HEK293T (cell line): ENCODE measurements around the gene SMCR8.

Source experiments
- CTCF ChIA-PET: fragments of 350-600 bp; formaldehyde crosslinking; extraction: SDS; loops from one replicate; lab custom pipeline; 2021; ENCODE audit warnings: antibody characterized with exemption, inconsistent platforms; lab: Yijun Ruan, JAX
- POLR2A ChIA-PET: fragments of 350-600 bp; formaldehyde crosslinking; extraction: SDS; loops from one replicate; lab custom pipeline; 2020; ENCODE audit warnings: antibody characterized with exemption, inconsistent platforms; lab: Yijun Ruan, JAX
- DNase-seq: peaks from one replicate; pipeline ENCODE4 v3.0.0; 2012; ENCODE audit warnings: mixed read lengths; ENCODE audit errors: extremely low spot score
- ARNT ChIP-seq: fragments of 450-650 bp; IDR thresholded peaks from 2 replicates; pipeline ENCODE4 v1.6.1; 2017; ENCODE audit warnings: mild to moderate bottlenecking
- BHLHE40 ChIP-seq: fragments of 450-650 bp; IDR thresholded peaks from 2 replicates; pipeline ENCODE4 v1.6.1; 2016; ENCODE audit warnings: mild to moderate bottlenecking, moderate library complexity, borderline replicate concordance
- CTBP1 ChIP-seq: fragments of 450-650 bp; IDR thresholded peaks from 2 replicates; pipeline ENCODE4 v1.6.1; 2016; ENCODE audit warnings: borderline replicate concordance
- ELF4 ChIP-seq: fragments of 450-650 bp; IDR thresholded peaks from 2 replicates; pipeline ENCODE4 v1.6.1; 2017; ENCODE audit warnings: antibody characterized with exemption
- FOXA1 ChIP-seq: fragments of 450-650 bp; IDR thresholded peaks from 2 replicates; pipeline ENCODE4 v1.6.1; 2016; ENCODE audit warnings: mild to moderate bottlenecking
- FOXK2 ChIP-seq: fragments of 450-650 bp; IDR thresholded peaks from 2 replicates; pipeline ENCODE4 v1.6.1; 2016; ENCODE audit warnings: mild to moderate bottlenecking
- FOXM1 ChIP-seq: fragments of 450-650 bp; IDR thresholded peaks from 2 replicates; pipeline ENCODE4 v1.6.1; 2017; ENCODE audit warnings: mild to moderate bottlenecking, borderline replicate concordance
- HDGF ChIP-seq: fragments of 450-650 bp; IDR thresholded peaks from 2 replicates; pipeline ENCODE4 v1.6.1; 2017; ENCODE audit warnings: antibody characterized with exemption, borderline replicate concordance
- L3MBTL2 ChIP-seq: fragments of 450-650 bp; conservative IDR thresholded peaks from 2 replicates; pipeline ENCODE4 v1.6.1; 2016; ENCODE audit warnings: mild to moderate bottlenecking
- LEF1 ChIP-seq: fragments of 450-650 bp; IDR thresholded peaks from 2 replicates; pipeline ENCODE4 v1.6.1; 2017; ENCODE audit warnings: mild to moderate bottlenecking, borderline replicate concordance
- NFRKB ChIP-seq: fragments of 450-650 bp; IDR thresholded peaks from 2 replicates; pipeline ENCODE4 v1.6.1; 2016; ENCODE audit warnings: mild to moderate bottlenecking, moderate library complexity
- PKNOX1 ChIP-seq: fragments of 450-650 bp; IDR thresholded peaks from 2 replicates; pipeline ENCODE4 v1.6.1; 2016
- SP1 ChIP-seq: fragments of 450-650 bp; IDR thresholded peaks from 2 replicates; pipeline ENCODE4 v1.6.1; 2017
- SUZ12 ChIP-seq: fragments of 450-650 bp; IDR thresholded peaks from 2 replicates; pipeline ENCODE4 v1.6.1; 2016; ENCODE audit warnings: mild to moderate bottlenecking
- TARDBP ChIP-seq: fragments of 450-650 bp; IDR thresholded peaks from 2 replicates; pipeline ENCODE4 v1.6.1; 2016
- ZNF384 ChIP-seq: fragments of 450-650 bp; IDR thresholded peaks from 2 replicates; pipeline ENCODE4 v1.6.1; 2016

The SMCR8 gene

GRCh38 chr17:18323507-18324139, 8.5 kb downstream of the SMCR8 start:
- DNase-seq: no peak
- TF ChIP-seq HDGF (no peak), BHLHE40 (no peak), FOXA1 (no peak), PKNOX1 (no peak), L3MBTL2 (no peak), ZNF384 (no peak), SUZ12 (no peak), FOXM1 (no peak), TARDBP (no peak), ARNT (no peak), ELF4 (no peak), LEF1 (no peak)
- CTCF ChIA-PET: no interaction called here
- POLR2A ChIA-PET: interaction anchor here (0.7 to 1.0 kb wide), 2 partner anchors 9 to 140 kb away, joined by 3 read pairs; partner anchors contain the start of genes ALKBH5, SMCR8 and TOP3A

GRCh38 chr17:18324140-18325050, 9.3 kb downstream of the SMCR8 start:
- CTCF ChIA-PET: no interaction called here
- TF ChIP-seq LEF1 (no peak), HDGF (no peak), L3MBTL2 (no peak), FOXM1 (no peak), ZNF384 (no peak), ARNT (no peak), FOXK2 (no peak), CTBP1 (no peak), PKNOX1 (no peak), TARDBP (no peak), NFRKB (no peak), SP1 (no peak)
- no peak for DNase-seq
- POLR2A ChIA-PET: interaction anchor here (0.7 to 1.0 kb wide), 2 partner anchors 9 to 141 kb away, joined by 3 read pairs; partner anchors contain the start of genes ALKBH5, SMCR8 and TOP3A

GRCh38 chr17:18326039-18326438, 10.9 kb downstream of the SMCR8 start:
- ChIA-PET CTCF (no interaction called here), POLR2A (no interaction called here)
- DNase-seq: no peak
- TF ChIP-seq ZNF384 (no peak), ARNT (no peak), SP1 (no peak), FOXA1 (no peak), BHLHE40 (no peak), L3MBTL2 (no peak), FOXK2 (no peak), NFRKB (no peak), PKNOX1 (no peak), CTBP1 (no peak), HDGF (no peak), SUZ12 (no peak), LEF1 (no peak), TARDBP (no peak), FOXM1 (no peak), ELF4 (no peak)

GRCh38 chr17:18326572-18326971, 11.5 kb downstream of the SMCR8 start:
- TF ChIP-seq FOXK2 (no peak), FOXM1 (no peak), L3MBTL2 (no peak), LEF1 (no peak), ZNF384 (no peak), PKNOX1 (no peak), NFRKB (no peak), TARDBP (no peak), FOXA1 (no peak), CTBP1 (no peak), ARNT (no peak), SUZ12 (no peak), SP1 (no peak), ELF4 (no peak)
- POLR2A ChIA-PET: no interaction called here
- CTCF ChIA-PET: no interaction called here
- no peak for DNase-seq

GRCh38 chr17:18327093-18327492, 12.0 kb downstream of the SMCR8 start:
- CTCF ChIA-PET: no interaction called here
- TF ChIP-seq HDGF: no peak
- TF ChIP-seq NFRKB: no peak
- no peak for TF ChIP-seq ELF4
- TF ChIP-seq TARDBP: no peak
- no peak for TF ChIP-seq PKNOX1
- no peak for TF ChIP-seq ZNF384
- TF ChIP-seq SP1: no peak
- TF ChIP-seq LEF1: no peak
- no peak for TF ChIP-seq FOXM1
- no peak for TF ChIP-seq CTBP1
- no peak for TF ChIP-seq SUZ12
- TF ChIP-seq FOXK2: no peak
- no peak for TF ChIP-seq BHLHE40
- no peak for TF ChIP-seq FOXA1
- POLR2A ChIA-PET: interaction anchor here (0.7 to 1.2 kb wide), 2 partner anchors 8 to 12 kb away, joined by 3 to 4 read pairs; partner anchors contain the start of genes SMCR8 and TOP3A
- DNase-seq: no peak
